UCSD-AML1 (cell line): Measurements from ENCODE around the gene MYPOP.
"Not testable (repeated sequence)": the region's sequence is repeated elsewhere in the genome, so short reads cannot be mapped to it uniquely, and the experiment has no call there.

ENCODE experiments used
- DNase-seq: peaks from one replicate; lab custom pipeline; 2025; ENCODE audit not compliant: unreplicated experiment; lab: John Stamatoyannopoulos, UW

MYPOP gene

DNA sequence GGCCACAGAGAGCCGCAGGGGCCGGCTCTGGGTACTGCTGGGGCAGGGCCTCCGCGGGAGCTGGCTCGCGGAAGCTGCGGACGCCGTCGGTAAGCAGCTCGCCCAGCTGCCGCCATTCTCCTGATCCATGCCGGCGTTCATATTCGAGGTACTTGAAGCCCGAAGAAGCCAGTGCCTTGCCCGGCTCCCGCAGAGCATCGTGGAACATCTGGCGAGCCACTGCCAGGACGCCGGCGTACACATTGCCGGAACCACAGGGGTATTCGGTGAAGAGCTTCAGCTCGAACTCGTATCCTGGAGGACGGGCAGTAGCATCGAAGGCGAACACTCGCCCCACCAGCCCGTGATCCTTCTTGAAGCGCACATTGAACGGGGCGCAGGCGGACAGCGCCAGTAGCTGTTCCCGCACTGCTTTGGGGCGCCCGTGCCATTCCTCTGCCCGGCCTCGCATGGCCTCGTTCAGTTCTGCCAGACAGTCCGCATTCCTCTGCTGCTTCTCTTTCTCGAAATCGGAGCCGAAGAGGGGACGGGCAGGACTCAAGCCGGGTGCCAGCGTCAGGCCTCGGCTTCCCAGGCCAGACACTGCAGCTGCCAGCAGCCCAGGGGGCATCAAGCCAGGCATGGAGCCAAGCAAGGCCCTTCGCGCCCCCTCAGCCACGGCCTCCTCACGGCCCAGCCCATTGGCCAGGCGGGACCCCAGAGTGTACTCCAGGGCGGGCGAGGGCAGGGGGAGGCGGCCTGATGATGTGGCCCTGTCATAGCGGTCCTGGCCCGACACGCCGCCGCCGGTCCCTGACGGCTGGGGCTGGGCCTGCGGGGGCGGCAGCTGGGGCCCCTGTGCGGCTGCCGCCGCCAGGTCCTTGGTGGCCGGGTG is 17.5 kb downstream of the MYPOP start:
- no peak for DNase-seq

DNA sequence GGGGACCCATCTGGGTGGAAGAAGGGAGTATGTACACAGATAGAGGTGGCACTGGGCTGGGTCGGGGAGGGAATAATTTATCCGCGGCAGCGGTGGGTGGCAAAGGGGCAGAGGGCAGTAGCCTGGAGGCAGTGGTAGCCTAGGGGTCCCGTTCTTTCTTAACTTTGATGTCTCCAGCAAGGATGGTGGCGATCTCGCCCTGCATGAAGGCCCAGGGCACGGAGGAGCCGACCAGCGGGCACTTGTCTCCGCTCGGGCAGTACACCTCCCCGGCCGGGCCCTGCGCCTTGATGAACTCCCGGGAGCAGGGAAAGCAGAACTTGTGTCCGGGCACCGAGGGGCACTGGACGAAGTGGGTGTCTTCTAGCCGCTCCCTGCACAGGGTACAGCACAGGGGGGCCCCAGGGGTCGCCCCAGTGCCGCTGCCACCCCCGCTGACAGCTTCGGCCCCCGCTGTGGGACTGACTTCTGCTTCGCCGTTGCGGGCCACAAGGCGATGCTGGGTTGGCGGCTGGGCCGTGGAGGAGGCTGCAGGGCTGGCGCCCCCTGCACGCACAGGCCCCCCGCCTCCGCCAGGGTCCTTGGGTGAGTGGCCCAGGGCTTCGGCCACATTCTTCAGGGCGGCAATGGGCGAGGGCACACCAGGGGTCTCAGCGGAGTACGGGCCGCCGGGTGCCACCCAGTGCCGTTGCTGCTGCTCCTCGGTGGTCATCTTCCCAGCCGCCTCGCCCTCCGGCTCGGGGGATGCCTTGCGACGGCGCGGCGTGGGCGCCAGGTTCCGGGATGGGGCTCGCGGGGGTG is 18.3 kb downstream of the MYPOP start:
- DNase-seq: no peak

- DNase-seq: no peak
These were observed 18.9 kb downstream of the MYPOP start for GRCh38 chr19:45883586-45883880.

DNA sequence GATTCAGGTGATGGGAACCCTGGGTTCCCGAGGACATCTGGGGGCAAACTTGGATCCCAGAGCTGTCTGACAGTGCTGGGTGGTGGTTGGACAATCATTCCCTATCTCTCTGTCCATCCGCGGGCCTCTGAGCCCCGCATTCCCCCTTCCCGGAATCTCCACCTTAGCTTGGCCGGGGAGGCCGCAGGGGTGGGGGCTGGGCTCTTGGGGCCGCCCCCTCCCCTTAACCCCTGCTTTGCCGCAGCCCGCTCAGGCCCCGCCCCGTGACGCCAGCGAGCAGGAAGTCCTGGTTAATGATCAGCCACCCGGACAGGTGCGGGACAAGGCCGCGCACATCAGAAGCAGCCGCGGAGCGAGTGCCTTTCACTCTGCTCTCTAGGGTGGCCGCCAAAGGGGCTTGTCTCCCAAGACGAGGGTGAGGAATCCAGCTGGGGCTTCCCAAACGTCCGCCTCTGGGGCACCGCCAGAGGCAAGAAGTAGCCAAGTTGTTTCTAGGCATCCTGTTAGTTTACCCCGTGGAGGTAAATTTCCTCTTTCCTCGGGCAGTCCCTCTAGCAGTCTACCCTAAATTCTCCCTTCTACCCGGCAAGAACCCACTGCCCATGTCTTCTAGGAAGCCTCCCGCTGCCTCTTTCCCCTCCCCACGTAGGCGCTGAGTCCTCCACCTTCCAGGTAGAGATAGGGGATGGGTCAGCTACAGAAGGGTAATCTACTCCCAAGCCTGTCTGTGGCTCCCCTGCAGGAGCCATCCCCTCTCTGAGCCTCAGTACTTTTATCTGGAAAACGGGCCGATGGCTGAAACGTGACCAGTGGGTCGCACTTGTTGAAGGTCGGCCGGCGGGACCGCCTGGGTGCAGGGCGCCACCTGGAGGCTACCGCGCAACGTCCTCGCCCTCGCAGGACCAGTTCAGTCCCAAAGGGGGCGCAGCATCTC is 19.5 kb downstream of the MYPOP start:
- DNase-seq: peak; percentile 86

GRCh38 chr19:45881909-45882528 is 20.4 kb downstream of the MYPOP start:
- no peak for DNase-seq

- DNase-seq: no peak
These were observed 21.1 kb downstream of the MYPOP start for GRCh38 chr19:45881082-45881908.

DNA sequence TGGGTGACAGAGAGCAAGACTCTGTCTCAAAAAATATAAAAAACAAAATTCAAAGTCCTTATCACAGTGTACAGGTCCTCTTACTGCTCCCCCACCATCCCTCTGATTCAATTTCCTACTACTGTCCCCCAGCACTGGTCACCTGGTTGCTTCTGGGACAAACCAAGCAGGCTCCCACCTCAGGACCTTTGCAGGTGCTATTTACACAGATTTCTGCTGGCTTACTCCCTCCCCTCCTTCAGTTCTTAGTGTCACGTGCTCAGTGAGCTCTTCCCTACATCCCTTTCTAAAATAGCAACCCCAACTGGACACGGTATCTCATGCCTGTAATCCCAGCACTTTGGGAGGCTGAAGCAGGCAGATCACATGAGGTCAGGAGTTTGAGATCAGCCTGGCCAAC is 22.4 kb downstream of the MYPOP start:
- no peak for DNase-seq

- DNase-seq: peak; percentile 21
These were observed 23.4 kb downstream of the MYPOP start for GRCh38 chr19:45879055-45879454.

DNA sequence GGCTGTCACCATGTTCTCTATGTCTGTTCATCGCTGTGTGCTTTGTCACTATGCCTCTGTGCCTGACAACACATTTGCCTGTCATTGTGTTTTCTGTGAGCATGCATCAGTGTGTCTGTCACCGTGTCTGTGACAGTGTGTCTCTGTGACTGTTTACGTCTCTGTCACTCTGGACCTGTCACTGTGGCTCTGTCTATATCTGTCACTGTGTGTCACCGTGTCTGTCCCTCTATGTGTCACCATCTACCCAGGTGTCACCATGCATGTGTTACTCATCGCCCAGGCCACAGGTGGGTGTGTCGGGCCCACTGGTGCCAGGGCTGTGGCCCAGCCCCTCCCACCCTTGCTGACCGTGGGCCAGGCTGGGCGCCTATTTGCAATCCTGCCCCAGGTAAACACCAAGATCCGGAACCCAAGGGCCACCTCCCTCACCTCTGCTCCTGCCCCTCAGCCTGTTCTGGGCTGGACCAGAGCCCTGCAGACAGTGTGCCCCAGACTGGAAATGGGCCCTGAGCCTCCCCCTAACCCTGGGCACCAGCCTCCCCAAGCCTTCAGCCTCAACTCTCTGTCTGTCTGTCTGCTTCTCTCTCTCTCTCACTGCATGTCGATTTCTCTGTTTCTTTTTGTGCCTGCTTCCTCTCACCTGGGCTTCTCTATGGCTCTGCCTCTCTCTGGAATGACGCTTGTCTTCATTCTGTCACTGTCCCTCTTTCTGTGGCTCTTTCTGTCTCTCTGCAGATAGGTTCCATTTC is 24.2 kb downstream of the MYPOP start:
- DNase-seq: no peak

GRCh38 chr19:45876411-45877197 is 25.8 kb downstream of the MYPOP start:
- DNase-seq: peak; percentile 83

DNA sequence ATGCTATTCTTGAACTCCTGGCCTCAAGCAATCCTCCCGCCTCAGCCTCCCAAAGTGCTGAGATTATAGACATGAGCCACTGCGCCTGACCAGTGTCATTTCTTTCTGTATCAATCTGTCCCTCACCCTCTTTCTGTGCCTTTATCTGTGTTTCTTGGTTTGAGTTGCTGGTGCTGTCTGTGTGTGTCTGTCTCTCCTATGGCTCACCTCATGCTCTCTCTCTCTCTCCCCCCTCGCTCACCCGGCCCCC is 26.3 kb downstream of the MYPOP start:
- DNase-seq: no peak

DNA sequence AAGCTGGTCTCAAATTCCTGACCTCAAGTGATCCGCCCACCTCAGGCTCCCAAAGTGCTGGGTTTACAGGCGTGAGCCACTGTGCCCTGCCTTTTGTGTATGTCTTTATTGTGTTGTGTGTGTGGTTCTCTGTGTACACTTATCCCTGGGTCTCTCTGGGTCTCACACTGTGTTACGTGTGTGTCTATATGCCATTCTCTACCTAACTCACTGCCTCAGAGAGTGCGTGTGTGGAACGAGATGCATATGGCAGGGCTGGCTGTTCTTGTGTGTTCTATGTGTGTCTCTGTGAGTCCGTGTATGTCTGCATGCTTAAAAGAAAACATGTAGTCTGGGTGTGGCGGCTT is 27.8 kb downstream of the MYPOP start:
- no peak for DNase-seq

DNA sequence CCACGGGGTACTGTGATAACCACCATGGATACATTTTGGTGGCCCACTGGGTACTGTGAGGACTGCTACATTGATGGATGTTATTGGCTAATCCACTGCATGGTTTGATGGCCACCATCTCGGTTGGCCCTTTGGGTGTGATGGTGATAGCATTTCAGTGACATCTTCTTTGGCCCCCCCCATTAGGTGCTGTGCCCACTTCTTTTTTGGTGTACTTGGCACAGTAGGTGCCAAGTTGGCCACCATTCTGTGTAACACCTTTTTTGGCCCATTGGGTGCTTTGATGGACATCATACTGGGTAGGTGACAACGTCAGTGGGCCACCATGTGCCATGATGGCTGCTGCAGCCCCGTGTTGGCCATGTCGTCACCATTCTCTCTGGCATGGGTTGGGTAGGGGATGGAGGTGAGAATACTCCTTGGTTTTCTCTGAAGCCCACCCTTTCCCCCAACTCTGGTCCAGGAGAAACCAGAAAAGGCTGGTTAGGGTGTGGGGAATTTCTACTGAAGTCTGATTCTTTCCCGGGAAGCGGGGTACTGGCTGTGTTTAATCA is 29.1 kb downstream of the MYPOP start:
- no peak for DNase-seq

- no peak for DNase-seq
These were observed 30.1 kb downstream of the MYPOP start for GRCh38 chr19:45872095-45872919.

- DNase-seq: no peak
These were observed 31.6 kb downstream of the MYPOP start for GRCh38 chr19:45870798-45871197.

- not testable (repeated sequence) for DNase-seq
These were observed 35.2 kb downstream of the MYPOP start for GRCh38 chr19:45867241-45867640.

DNA sequence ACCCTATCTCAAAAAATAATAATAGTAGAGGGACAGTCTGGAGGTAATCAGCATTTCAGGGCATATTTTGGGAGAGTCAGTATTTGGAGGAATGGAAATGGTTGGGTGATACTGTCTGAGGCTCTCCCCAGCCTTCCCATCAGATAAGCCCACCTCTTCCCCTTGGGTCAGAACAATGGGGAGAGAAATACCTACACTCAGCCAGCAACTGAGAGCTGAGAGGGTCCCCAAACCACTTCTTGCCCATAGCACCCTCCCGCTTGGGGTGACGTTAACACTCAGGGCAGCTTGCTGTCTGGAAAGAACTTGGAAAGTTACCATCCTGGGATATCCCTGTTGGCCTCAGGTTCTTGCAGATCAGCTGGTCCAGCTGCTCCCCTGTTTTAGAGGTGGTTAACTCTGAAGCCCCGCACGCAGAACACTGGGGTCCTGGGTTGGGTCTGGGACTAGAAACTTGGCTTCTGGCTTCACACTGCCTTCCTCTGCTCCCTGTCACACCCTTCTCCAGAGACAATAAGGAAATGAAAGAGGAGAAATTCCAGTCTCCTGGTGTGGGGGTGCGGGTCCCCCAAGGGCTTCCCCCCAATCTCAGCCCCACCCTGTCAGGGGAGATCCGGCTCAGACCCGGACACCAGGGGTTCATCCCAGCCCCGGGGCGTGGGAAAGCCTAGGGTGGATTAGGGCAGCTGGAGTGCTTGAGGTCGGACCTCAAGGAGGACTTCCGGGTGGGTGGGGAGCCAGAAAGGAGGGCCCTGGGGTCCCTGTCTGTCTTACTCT is 35.8 kb downstream of the MYPOP start:
- DNase-seq: no peak
